PFSK-1 (cell line): Measurements from ENCODE around the gene EED.

Source experiments
- FOXP2 ChIP-seq: optimal IDR thresholded peaks from 2 replicates; pipeline ENCODE3; 2011; ENCODE audit warnings: borderline replicate concordance, control low read depth, inconsistent platforms; ENCODE audit not compliant: insufficient read depth; ENCODE audit errors: extremely low read length, extremely low read depth
- POLR2AphosphoS5 ChIP-seq: IDR thresholded peaks from 2 replicates; pipeline ENCODE4 v1.6.1; 2012; ENCODE audit warnings: low read depth, mild to moderate bottlenecking, control low read depth, low read length, moderate library complexity
- REST ChIP-seq, 2 experiments: IDR thresholded peaks; 2 replicates each; pipeline versions ENCODE4 v1.6.1 to v1.8.0; 2011 to 2012; ENCODE audit warnings: low read depth in 2 of 2, low read length in 2 of 2, control low read depth in 1 of 2, inconsistent platforms in 1 of 2, mild to moderate bottlenecking in 1 of 2, moderate library complexity in 1 of 2; ENCODE audit not compliant: insufficient read depth in 1 of 2
- SIN3A ChIP-seq: IDR thresholded peaks from 2 replicates; pipeline ENCODE4 v1.6.1; 2012; ENCODE audit warnings: mild to moderate bottlenecking, low read length, moderate library complexity, borderline replicate concordance; ENCODE audit not compliant: insufficient read depth

- TF ChIP-seq POLR2AphosphoS5 (no peak), REST (IDR thresholded peaks at IDR 0.05; ENCODE audit: insufficient read depth in 1 of 2, low read depth in 2 of 2, low read length in 2 of 2) (no peak), SIN3A (no peak), FOXP2 (no peak)
These were observed 33.7 kb downstream of the EED start for GRCh38 chr11:86278226-86278625.
